ENCODE data around the gene NYAP2.

- no peak for TF ChIP-seq SMAD4 (CRISPR knock-in tag; IDR thresholded peaks at IDR 0.05)
- TF ChIP-seq USF2 (CRISPR knock-in tag; IDR thresholded peaks at IDR 0.05) = no peak
- TF ChIP-seq PRRX2 (CRISPR knock-in tag; IDR thresholded peaks at IDR 0.05) = no peak
- TF ChIP-seq, protein P1, sequence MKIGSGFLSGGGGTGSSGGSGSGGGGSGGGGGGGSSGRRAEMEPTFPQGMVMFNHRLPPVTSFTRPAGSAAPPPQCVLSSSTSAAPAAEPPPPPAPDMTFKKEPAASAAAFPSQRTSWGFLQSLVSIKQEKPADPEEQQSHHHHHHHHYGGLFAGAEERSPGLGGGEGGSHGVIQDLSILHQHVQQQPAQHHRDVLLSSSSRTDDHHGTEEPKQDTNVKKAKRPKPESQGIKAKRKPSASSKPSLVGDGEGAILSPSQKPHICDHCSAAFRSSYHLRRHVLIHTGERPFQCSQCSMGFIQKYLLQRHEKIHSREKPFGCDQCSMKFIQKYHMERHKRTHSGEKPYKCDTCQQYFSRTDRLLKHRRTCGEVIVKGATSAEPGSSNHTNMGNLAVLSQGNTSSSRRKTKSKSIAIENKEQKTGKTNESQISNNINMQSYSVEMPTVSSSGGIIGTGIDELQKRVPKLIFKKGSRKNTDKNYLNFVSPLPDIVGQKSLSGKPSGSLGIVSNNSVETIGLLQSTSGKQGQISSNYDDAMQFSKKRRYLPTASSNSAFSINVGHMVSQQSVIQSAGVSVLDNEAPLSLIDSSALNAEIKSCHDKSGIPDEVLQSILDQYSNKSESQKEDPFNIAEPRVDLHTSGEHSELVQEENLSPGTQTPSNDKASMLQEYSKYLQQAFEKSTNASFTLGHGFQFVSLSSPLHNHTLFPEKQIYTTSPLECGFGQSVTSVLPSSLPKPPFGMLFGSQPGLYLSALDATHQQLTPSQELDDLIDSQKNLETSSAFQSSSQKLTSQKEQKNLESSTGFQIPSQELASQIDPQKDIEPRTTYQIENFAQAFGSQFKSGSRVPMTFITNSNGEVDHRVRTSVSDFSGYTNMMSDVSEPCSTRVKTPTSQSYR (CRISPR knock-in tag; IDR thresholded peaks at IDR 0.05) = no peak
- TF ChIP-seq, protein P2, sequence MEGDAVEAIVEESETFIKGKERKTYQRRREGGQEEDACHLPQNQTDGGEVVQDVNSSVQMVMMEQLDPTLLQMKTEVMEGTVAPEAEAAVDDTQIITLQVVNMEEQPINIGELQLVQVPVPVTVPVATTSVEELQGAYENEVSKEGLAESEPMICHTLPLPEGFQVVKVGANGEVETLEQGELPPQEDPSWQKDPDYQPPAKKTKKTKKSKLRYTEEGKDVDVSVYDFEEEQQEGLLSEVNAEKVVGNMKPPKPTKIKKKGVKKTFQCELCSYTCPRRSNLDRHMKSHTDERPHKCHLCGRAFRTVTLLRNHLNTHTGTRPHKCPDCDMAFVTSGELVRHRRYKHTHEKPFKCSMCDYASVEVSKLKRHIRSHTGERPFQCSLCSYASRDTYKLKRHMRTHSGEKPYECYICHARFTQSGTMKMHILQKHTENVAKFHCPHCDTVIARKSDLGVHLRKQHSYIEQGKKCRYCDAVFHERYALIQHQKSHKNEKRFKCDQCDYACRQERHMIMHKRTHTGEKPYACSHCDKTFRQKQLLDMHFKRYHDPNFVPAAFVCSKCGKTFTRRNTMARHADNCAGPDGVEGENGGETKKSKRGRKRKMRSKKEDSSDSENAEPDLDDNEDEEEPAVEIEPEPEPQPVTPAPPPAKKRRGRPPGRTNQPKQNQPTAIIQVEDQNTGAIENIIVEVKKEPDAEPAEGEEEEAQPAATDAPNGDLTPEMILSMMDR (IDR thresholded peaks at IDR 0.05) = no peak
- TF ChIP-seq, protein P3, sequence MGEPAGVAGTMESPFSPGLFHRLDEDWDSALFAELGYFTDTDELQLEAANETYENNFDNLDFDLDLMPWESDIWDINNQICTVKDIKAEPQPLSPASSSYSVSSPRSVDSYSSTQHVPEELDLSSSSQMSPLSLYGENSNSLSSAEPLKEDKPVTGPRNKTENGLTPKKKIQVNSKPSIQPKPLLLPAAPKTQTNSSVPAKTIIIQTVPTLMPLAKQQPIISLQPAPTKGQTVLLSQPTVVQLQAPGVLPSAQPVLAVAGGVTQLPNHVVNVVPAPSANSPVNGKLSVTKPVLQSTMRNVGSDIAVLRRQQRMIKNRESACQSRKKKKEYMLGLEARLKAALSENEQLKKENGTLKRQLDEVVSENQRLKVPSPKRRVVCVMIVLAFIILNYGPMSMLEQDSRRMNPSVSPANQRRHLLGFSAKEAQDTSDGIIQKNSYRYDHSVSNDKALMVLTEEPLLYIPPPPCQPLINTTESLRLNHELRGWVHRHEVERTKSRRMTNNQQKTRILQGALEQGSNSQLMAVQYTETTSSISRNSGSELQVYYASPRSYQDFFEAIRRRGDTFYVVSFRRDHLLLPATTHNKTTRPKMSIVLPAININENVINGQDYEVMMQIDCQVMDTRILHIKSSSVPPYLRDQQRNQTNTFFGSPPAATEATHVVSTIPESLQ (CRISPR knock-in tag; IDR thresholded peaks at IDR 0.05) = no peak
These were observed 298.4 kb downstream of the NYAP2 start for GRCh38 chr2:225697936-225698335.

Measured in WTC11 (cell line).